ENCODE data around the gene ASCL1. TPM values are rescaled to one million over a fixed set of nuclear protein-coding genes. Genes with fewer than 3 reads are reported as not detected.

ASCL1 gene
- total and polyA plus RNA-seq, 10 of the 15 experiments (the other 5 are each of a cell fraction or from before 2014, with no cell fraction given): 10.6 to 61.1 (median 20.5) TPM

GRCh38 chr12:102992720-102993119 lies 35.2 kb downstream of the ASCL1 start (continued):
- TF ChIP-seq GABPA (IDR thresholded peaks at IDR 0.05; ENCODE audit: low read depth) (no peak), SUPT20H (IDR thresholded peaks at IDR 0.05; ENCODE audit: borderline replicate concordance, control insufficient read depth, low read depth, low read length) (no peak), MEF2A (IDR thresholded peaks at IDR 0.05; ENCODE audit: insufficient read depth, low read depth, low read length) (no peak), ZNF384 (IDR thresholded peaks at IDR 0.05; ENCODE audit: borderline replicate concordance, low read depth, low read length) (no peak), GATAD2B (conservative IDR thresholded peaks at IDR 0.05; ENCODE audit: low read depth) (peak; percentile 50; the same call in 1 of the 2 replicates), STAT1 (conservative IDR thresholded peaks at IDR 0.05) (no peak), CEBPB (IDR thresholded peaks at IDR 0.05; ENCODE audit: borderline replicate concordance in 1 of 2, low read depth in 2 of 2, low read length in 2 of 2) (no peak), HDGF (IDR thresholded peaks at IDR 0.05) (no peak), ZNF274 (IDR thresholded peaks at IDR 0.05; ENCODE audit: insufficient read depth, insufficient read length) (no peak), MEF2B (IDR thresholded peaks at IDR 0.05; ENCODE audit: partially characterized antibody, poor library complexity, severe bottlenecking) (peak; percentile 29), EP300 (IDR thresholded peaks at IDR 0.05; ENCODE audit: borderline replicate concordance in 1 of 2, control insufficient read depth in 1 of 2, low read depth in 2 of 2, low read length in 2 of 2) (no peak), RB1 (IDR thresholded peaks at IDR 0.05; ENCODE audit: borderline replicate concordance) (no peak), POU2F2 (IDR thresholded peaks at IDR 0.05; ENCODE audit: borderline replicate concordance, low read depth, low read length) (no peak), MXI1 (IDR thresholded peaks at IDR 0.05; ENCODE audit: low read depth, low read length) (no peak), IKZF2 (IDR thresholded peaks at IDR 0.05) (peak in 1 of 2 experiments; percentile 24; a peak in 2 of 4 replicates), CREM (IDR thresholded peaks at IDR 0.05; ENCODE audit: low read depth) (no peak), ZNF207 (IDR thresholded peaks at IDR 0.05; ENCODE audit: borderline replicate concordance) (no peak), FOXK2 (IDR thresholded peaks at IDR 0.05) (no peak), IKZF1 (conservative IDR thresholded peaks at IDR 0.05) (peak; percentile 56; the same call in 1 of the 2 replicates), PAX8 (IDR thresholded peaks at IDR 0.05) (no peak)
- TF ChIP-seq, protein P1, sequence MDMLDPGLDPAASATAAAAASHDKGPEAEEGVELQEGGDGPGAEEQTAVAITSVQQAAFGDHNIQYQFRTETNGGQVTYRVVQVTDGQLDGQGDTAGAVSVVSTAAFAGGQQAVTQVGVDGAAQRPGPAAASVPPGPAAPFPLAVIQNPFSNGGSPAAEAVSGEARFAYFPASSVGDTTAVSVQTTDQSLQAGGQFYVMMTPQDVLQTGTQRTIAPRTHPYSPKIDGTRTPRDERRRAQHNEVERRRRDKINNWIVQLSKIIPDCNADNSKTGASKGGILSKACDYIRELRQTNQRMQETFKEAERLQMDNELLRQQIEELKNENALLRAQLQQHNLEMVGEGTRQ (IDR thresholded peaks at IDR 0.05; ENCODE audit: borderline replicate concordance, low read depth, low read length): no peak
